ENCODE measurements around the gene CTSA.
A peak's percentile ranks its signal among the peaks of the same experiment; 100 is the strongest.

Gene CTSA

GRCh38 chr20:45944151-45944964, 53.2 kb downstream of the CTSA start:
- peak; percentile 82 for DNase-seq

GRCh38 chr20:45944965-45945677, 54.0 kb downstream of the CTSA start:
- no peak for DNase-seq

GRCh38 chr20:45945678-45946148, 54.6 kb downstream of the CTSA start:
- no peak for DNase-seq

- peak; percentile 71 for DNase-seq
Measured at GRCh38 chr20:45946149-45946970, 55.2 kb downstream of the CTSA start.

GRCh38 chr20:45947110-45947866, 56.2 kb downstream of the CTSA start:
- no peak for DNase-seq

- DNase-seq = no peak
Measured at GRCh38 chr20:45948261-45948733, 57.2 kb downstream of the CTSA start.
